H1 (cell line): ENCODE results near the gene PGD.
"Not testable (repeated sequence)": the region's sequence is repeated elsewhere in the genome, so short reads cannot be mapped to it uniquely, and the experiment has no call there.

ENCODE experiments used
- CTCF ChIP-seq, 3 experiments: IDR thresholded peaks; 1 replicate in 2 of 3; 2 replicates in 1 of 3; pipeline versions ENCODE4 v1.5.1 to v1.6.1; 2011; ENCODE audit warnings: low read length in 3 of 3, mild to moderate bottlenecking in 3 of 3, inconsistent platforms in 2 of 3, low read depth in 1 of 3, moderate library complexity in 1 of 3; ENCODE audit not compliant: insufficient read depth in 1 of 3; ENCODE audit errors: control extremely low read depth in 1 of 3
- RAD21 ChIP-seq, 2 experiments: IDR thresholded peaks in 1 of 2; conservative IDR thresholded peaks in 1 of 2; 2 replicates each; pipeline ENCODE4 v1.6.1; 2011; ENCODE audit warnings: low read depth in 2 of 2, low read length in 2 of 2, improper control_type of control experiment in 1 of 2, inconsistent platforms in 1 of 2, mild to moderate bottlenecking in 1 of 2, moderate library complexity in 1 of 2

GRCh38 chr1:10415967-10416366 is 17.1 kb downstream of the PGD start:
- TF ChIP-seq CTCF (IDR thresholded peaks at IDR 0.05; ENCODE audit: control extremely low read depth in 1 of 3, insufficient read depth in 1 of 3, low read depth in 1 of 3, low read length in 3 of 3); RAD21 (IDR thresholded peaks at IDR 0.05 in 1 of 2, conservative IDR thresholded peaks at IDR 0.05 in 1 of 2; ENCODE audit: low read depth in 2 of 2, low read length in 2 of 2): not testable (repeated sequence)
